Nephron (organoid): Measurements from ENCODE around the gene MELTF.
"Not testable (repeated sequence)": the region's sequence is repeated elsewhere in the genome, so short reads cannot be mapped to it uniquely, and the experiment has no call there.

ENCODE experiments used
- H3K27ac Mint-ChIP-seq, 3 experiments: 2 replicates each; pipeline ENCODE4 v1.8.0; 2020; ENCODE audit warnings: mixed read lengths in 3 of 3, mild to moderate bottlenecking in 2 of 3, moderate library complexity in 1 of 3
- H3K27me3 Mint-ChIP-seq: 2 replicates; pipeline ENCODE4 v1.8.0; 2021; ENCODE audit warnings: low read depth, mild to moderate bottlenecking, moderate library complexity, mixed read lengths
- H3K36me3 Mint-ChIP-seq: 2 replicates; pipeline ENCODE4 v1.8.0; 2020; ENCODE audit warnings: low read depth, mixed read lengths
- H3K4me1 Mint-ChIP-seq: 2 replicates; pipeline ENCODE4 v1.8.0; 2020; ENCODE audit warnings: mixed read lengths
- H3K4me3 Mint-ChIP-seq, 3 experiments: 2 replicates each; pipeline ENCODE4 v1.8.0; 2020; ENCODE audit warnings: mild to moderate bottlenecking in 3 of 3, mixed read lengths in 3 of 3, moderate library complexity in 2 of 3
- H3K9me3 Mint-ChIP-seq: 2 replicates; pipeline ENCODE4 v1.8.0; 2020; ENCODE audit warnings: mixed read lengths
- CTCF ChIP-seq, 3 experiments: fragments of 200-600 bp; sonication (generic); IDR thresholded peaks; one replicate each; pipeline ENCODE4 v1.5.0; 2021; ENCODE audit warnings: antibody characterized with exemption in 3 of 3; ENCODE audit not compliant: unreplicated experiment in 3 of 3

MELTF gene

GRCh38 chr3:197029511-197030167 lies at the start of gene MELTF:
Gene MELTF, minus strand, starts transcription at chr3:197029817. Its CDS starts 115 bp downstream, at chr3:197029702.
- H3K9me3 Mint-ChIP-seq = no peaks in the 10 kb centered on the region
- H3K4me1 Mint-ChIP-seq = no peaks in the 10 kb centered on the region
- peak; percentile 68 to 89 (median 71) for TF ChIP-seq CTCF (IDR thresholded peaks at IDR 0.05; ENCODE audit: unreplicated experiment in 3 of 3)
- H3K27ac Mint-ChIP-seq = no peak within 1 kb of the TSS
- H3K27me3 Mint-ChIP-seq = peaks cover 53% of the 10 kb centered on the region
- no peaks in the 10 kb centered on the region for H3K36me3 Mint-ChIP-seq
- H3K4me3 Mint-ChIP-seq = peak within 1 kb of the TSS; percentile 53 to 55 (median 55)

- no peaks in the 10 kb centered on the region for H3K4me1 Mint-ChIP-seq
- no peak overlapping the region for H3K27ac Mint-ChIP-seq
- no peak overlapping the region for H3K4me3 Mint-ChIP-seq
- H3K36me3 Mint-ChIP-seq = peaks cover 50% of the 10 kb centered on the region
- TF ChIP-seq CTCF (IDR thresholded peaks at IDR 0.05; ENCODE audit: unreplicated experiment in 3 of 3) = no peak
- H3K27me3 Mint-ChIP-seq = no peaks in the 10 kb centered on the region
- no peaks in the 10 kb centered on the region for H3K9me3 Mint-ChIP-seq
Measured at GRCh38 chr3:197076415-197076814, 46.8 kb upstream of the MELTF start.

- Mint-ChIP-seq H3K36me3 (peaks cover 37% of the 10 kb centered on the region), H3K4me3 (no peak overlapping the region), H3K27me3 (no peaks in the 10 kb centered on the region), H3K4me1 (no peaks in the 10 kb centered on the region), H3K27ac (no peak overlapping the region), H3K9me3 (no peaks in the 10 kb centered on the region)
- no peak for TF ChIP-seq CTCF (IDR thresholded peaks at IDR 0.05; ENCODE audit: unreplicated experiment in 3 of 3)
Measured at GRCh38 chr3:197068077-197068476, 38.5 kb upstream of the MELTF start.

GRCh38 chr3:197064771-197065170 lies 35.2 kb upstream of the MELTF start:
- Mint-ChIP-seq H3K27ac (no peak overlapping the region), H3K9me3 (no peaks in the 10 kb centered on the region), H3K27me3 (no peaks in the 10 kb centered on the region), H3K4me1 (no peaks in the 10 kb centered on the region), H3K36me3 (peaks cover 49% of the 10 kb centered on the region), H3K4me3 (no peak overlapping the region)
- TF ChIP-seq CTCF (IDR thresholded peaks at IDR 0.05; ENCODE audit: unreplicated experiment in 3 of 3) = no peak

- Mint-ChIP-seq H3K27ac (peak overlapping the region in 1 of 3 experiments; percentile 20), H3K4me1 (no peaks in the 10 kb centered on the region), H3K27me3 (no peaks in the 10 kb centered on the region), H3K4me3 (no peak overlapping the region), H3K9me3 (no peaks in the 10 kb centered on the region), H3K36me3 (peaks cover 71% of the 10 kb centered on the region)
- no peak for TF ChIP-seq CTCF (IDR thresholded peaks at IDR 0.05; ENCODE audit: unreplicated experiment in 3 of 3)
Measured at GRCh38 chr3:197062446-197062845, 32.8 kb upstream of the MELTF start.

- H3K27ac Mint-ChIP-seq, H3K4me3 Mint-ChIP-seq: not testable (repeated sequence)
- peaks cover 75% of the 10 kb centered on the region for H3K36me3 Mint-ChIP-seq
Measured at GRCh38 chr3:197051637-197052036, 22.0 kb upstream of the MELTF start.

More at GRCh38 chr3:197051637-197052036, 22.0 kb upstream of the MELTF start:
- not testable (repeated sequence) for H3K27me3 Mint-ChIP-seq, H3K4me1 Mint-ChIP-seq, H3K9me3 Mint-ChIP-seq
